Measurements from ENCODE around the gene CBX8.

CBX8 gene

GRCh38 chr17:79784353-79785016 is 12.4 kb downstream of the CBX8 start:
- in situ Hi-C loops (cut with HindIII; ENCODE audit: low sequenced_read_pairs) = loop anchor here (25.0 kb wide), 1 partner anchor 203 kb away; no protein-coding TSS in a partner anchor
- DNase-seq (ENCODE audit: low read depth, low spot score) = no peak
- no peak overlapping the region for H3K4me3 ChIP-seq (ENCODE audit: low read depth, low read length)
- no peak for TF ChIP-seq CTCF (IDR thresholded peaks at IDR 0.05; ENCODE audit: low read depth, low read length)

GRCh38 chr17:79783891-79784290 is 13.0 kb downstream of the CBX8 start:
- no peak overlapping the region for H3K4me3 ChIP-seq (ENCODE audit: low read depth, low read length)
- DNase-seq (ENCODE audit: low read depth, low spot score) = no peak
- no peak for TF ChIP-seq CTCF (IDR thresholded peaks at IDR 0.05; ENCODE audit: low read depth, low read length)
- in situ Hi-C loops (cut with HindIII; ENCODE audit: low sequenced_read_pairs) = loop anchor here (25.0 kb wide), 1 partner anchor 203 kb away; no protein-coding TSS in a partner anchor

GRCh38 chr17:79781736-79782575 is 14.9 kb downstream of the CBX8 start:
- DNase-seq (ENCODE audit: low read depth, low spot score) = no peak
- in situ Hi-C loops (cut with HindIII; ENCODE audit: low sequenced_read_pairs) = loop anchor here (25.0 kb wide), 1 partner anchor 205 kb away; no protein-coding TSS in a partner anchor
- TF ChIP-seq CTCF (IDR thresholded peaks at IDR 0.05; ENCODE audit: low read depth, low read length) = no peak

GRCh38 chr17:79781012-79781650 is 15.7 kb downstream of the CBX8 start:
- no peak for TF ChIP-seq CTCF (IDR thresholded peaks at IDR 0.05; ENCODE audit: low read depth, low read length)
- in situ Hi-C loops (cut with HindIII; ENCODE audit: low sequenced_read_pairs) = loop anchor here (25.0 kb wide), 1 partner anchor 206 kb away; no protein-coding TSS in a partner anchor

More at GRCh38 chr17:79781736-79782575, 14.9 kb downstream of the CBX8 start:
- no peak overlapping the region for H3K4me3 ChIP-seq (ENCODE audit: low read depth, low read length)

GRCh38 chr17:79779661-79780365 is 17.1 kb downstream of the CBX8 start:
- TF ChIP-seq CTCF (IDR thresholded peaks at IDR 0.05; ENCODE audit: low read depth, low read length) = no peak
- DNase-seq (ENCODE audit: low read depth, low spot score) = no peak
- in situ Hi-C loops (cut with HindIII; ENCODE audit: low sequenced_read_pairs) = loop anchor here (25.0 kb wide), 1 partner anchor 207 kb away; no protein-coding TSS in a partner anchor
- no peak overlapping the region for H3K4me3 ChIP-seq (ENCODE audit: low read depth, low read length)

More at GRCh38 chr17:79781012-79781650, 15.7 kb downstream of the CBX8 start:
- DNase-seq (ENCODE audit: low read depth, low spot score) = no peak
- no peak overlapping the region for H3K4me3 ChIP-seq (ENCODE audit: low read depth, low read length)

All from astrocyte of the spinal cord (primary cell).